Keratinocyte (primary cell): Measurements from ENCODE around the gene SLC12A5. TPM values are rescaled to one million over a fixed set of nuclear protein-coding genes. Genes with fewer than 3 reads are reported as not detected.
A peak's percentile ranks its signal among the peaks of the same experiment; 100 is the strongest.

Source experiments
- DNase-seq: peaks from one replicate; pipeline ENCODE4 v3.0.0-alpha.2; 2011; ENCODE audit warnings: low read depth, missing footprints, low spot score
- FAIRE-seq: peaks from 2 replicates; lab custom pipeline; 2011; peaks lifted over from hg19 to GRCh38; lab: Jason Lieb, UNC
- H2AFZ ChIP-seq: 2 replicates; pipeline ENCODE4 v1.6.0; 2012; ENCODE audit warnings: low read length, control low read depth, inconsistent platforms; ENCODE audit not compliant: control insufficient read depth
- H3K27ac ChIP-seq: 2 replicates; pipeline ENCODE4 v1.5.1; 2011; ENCODE audit warnings: low read length; ENCODE audit not compliant: control insufficient read depth, insufficient read depth
- H3K27me3 ChIP-seq: 3 replicates; pipeline ENCODE4 v1.6.0; 2011; ENCODE audit warnings: low read length; ENCODE audit not compliant: control insufficient read depth, insufficient read depth; ENCODE audit errors: extremely low read depth
- H3K36me3 ChIP-seq, 2 experiments: 2 replicates in 1 of 2; 3 replicates in 1 of 2; pipeline ENCODE4 v1.5.1; 2011; ENCODE audit warnings: low read length in 2 of 2, mild to moderate bottlenecking in 1 of 2; ENCODE audit not compliant: control insufficient read depth in 2 of 2, insufficient read depth in 2 of 2; ENCODE audit errors: extremely low read depth in 1 of 2
- H3K4me1 ChIP-seq: 3 replicates; pipeline ENCODE4 v1.5.1; 2011; ENCODE audit warnings: low read length; ENCODE audit not compliant: control insufficient read depth, insufficient read depth; ENCODE audit errors: extremely low read depth
- H3K4me2 ChIP-seq: 3 replicates; pipeline ENCODE4 v1.6.0; 2011; ENCODE audit warnings: low read depth, low read length; ENCODE audit not compliant: control insufficient read depth, insufficient read depth; ENCODE audit errors: extremely low read depth
- H3K4me3 ChIP-seq, 3 experiments: fragments of 200-600 bp in 1 of 3; sonication (generic) in 1 of 3; 2 replicates in 2 of 3; 3 replicates in 1 of 3; pipeline ENCODE4 v1.5.1; 2011 to 2016; ENCODE audit warnings: low read length in 3 of 3, mild to moderate bottlenecking in 3 of 3, control low read depth in 2 of 3, inconsistent platforms in 1 of 3, low read depth in 1 of 3, mixed read lengths in 1 of 3, mixed run types in 1 of 3, moderate library complexity in 1 of 3; ENCODE audit not compliant: control insufficient read depth in 2 of 3, insufficient read depth in 2 of 3; ENCODE audit errors: extremely low read depth in 1 of 3
- H3K79me2 ChIP-seq: 2 replicates; pipeline ENCODE4 v1.6.0; 2012; ENCODE audit warnings: low read length; ENCODE audit not compliant: control insufficient read depth, insufficient read depth
- H3K9ac ChIP-seq: 3 replicates; pipeline ENCODE4 v1.6.0; 2011; ENCODE audit warnings: low read length; ENCODE audit not compliant: control insufficient read depth, insufficient read depth; ENCODE audit errors: extremely low read depth
- H3K9me1 ChIP-seq: 3 replicates; pipeline ENCODE4 v1.6.0; 2011; ENCODE audit warnings: low read length; ENCODE audit not compliant: control insufficient read depth, insufficient read depth; ENCODE audit errors: extremely low read depth
- H3K9me3 ChIP-seq: 2 replicates; pipeline ENCODE4 v1.5.1; 2012; ENCODE audit warnings: low read depth, low read length; ENCODE audit not compliant: control insufficient read depth
- H4K20me1 ChIP-seq: 3 replicates; pipeline ENCODE4 v1.6.0; 2011; ENCODE audit warnings: low read length; ENCODE audit not compliant: control insufficient read depth, insufficient read depth; ENCODE audit errors: extremely low read depth
- EZH2 ChIP-seq: IDR thresholded peaks from one replicate; pipeline ENCODE4 v1.6.1; 2012; ENCODE audit warnings: inconsistent platforms, mild to moderate bottlenecking, low read length, moderate library complexity
- dilution Hi-C: fragments of 300-500 bp; cut with MboI; formaldehyde crosslinking; loops from one replicate; pipeline ENCODE4 v1.7.0; 2020; ENCODE audit warnings: low sequenced_read_pairs; ENCODE audit not compliant: extremely low pct_ligation_motif_present
- polyA plus RNA-seq, 5 experiments: library from polyadenylated mRNA; depleted of rRNA in 3 of 5; stranded (reverse) in 3 of 5; stranded (forward) in 1 of 5; unstranded in 1 of 5; fragments of >200 nt; gene quantifications; 1 replicate in 1 of 5; 2 replicates in 3 of 5; 3 replicates in 1 of 5; pipeline versions ENCODE4 v1.2.1 to v1.2.3, GENCODE V29; 2011 to 2012; ENCODE audit warnings: missing spikeins in 2 of 5, low read depth in 1 of 5, low replicate concordance in 1 of 5
- TF ChIP-seq, protein P1 (sequence below), 3 experiments: IDR thresholded peaks in 1 of 3; conservative IDR thresholded peaks in 1 of 3; optimal IDR thresholded peaks in 1 of 3; 2 replicates in 2 of 3; 3 replicates in 1 of 3; pipeline versions ENCODE3 to v1.5.1; 2011; ENCODE audit warnings: low read length in 3 of 3, mild to moderate bottlenecking in 3 of 3, moderate library complexity in 2 of 3, control low read depth in 1 of 3, inconsistent platforms in 1 of 3; ENCODE audit not compliant: insufficient read depth in 2 of 3; ENCODE audit errors: extremely low read depth in 1 of 3

Gene SLC12A5
- polyA plus RNA-seq, 1 donor (not counting 4 experiments of a cell fraction or from before 2014, with no cell fraction given): not detected

GRCh38 chr20:46022411-46023147 is 6.4 kb upstream of the SLC12A5 start:
- Histone ChIP-seq H4K20me1 (no peaks in the 10 kb centered on the region), H3K9ac (no peak overlapping the region)
- dilution Hi-C loops: no loop called here

DNA sequence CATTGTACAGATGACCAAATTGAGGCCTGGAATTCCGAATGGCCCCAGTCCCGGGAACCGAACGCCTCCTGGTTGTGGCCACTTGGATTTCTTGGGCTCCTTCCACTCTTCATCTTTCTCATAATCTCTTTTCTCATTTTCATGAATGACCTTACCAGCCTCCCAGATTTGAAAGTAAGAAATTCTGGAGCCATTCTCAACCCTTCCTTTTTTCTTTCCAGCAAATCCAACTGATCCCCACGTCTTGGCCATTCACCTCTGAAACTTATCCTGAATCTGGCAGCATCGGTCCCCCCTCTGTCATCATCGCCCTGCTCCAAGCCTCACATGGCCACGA is 5.9 kb upstream of the SLC12A5 start:
- Histone ChIP-seq H3K9me3 (no peaks in the 10 kb centered on the region), H3K4me3 (no peak overlapping the region), H3K79me2 (no peaks in the 10 kb centered on the region), H3K4me1 (peaks cover 3% of the 10 kb centered on the region), H3K9ac (no peak overlapping the region), H3K27ac (no peak overlapping the region), H3K36me3 (no peaks in the 10 kb centered on the region), H3K4me2 (no peak overlapping the region), H3K9me1 (no peaks in the 10 kb centered on the region), H4K20me1 (no peaks in the 10 kb centered on the region), H3K27me3 (peaks cover 28% of the 10 kb centered on the region), H2AFZ (no peak overlapping the region)
- DNase-seq: no peak
- no peak for FAIRE-seq
- TF ChIP-seq, protein P1, sequence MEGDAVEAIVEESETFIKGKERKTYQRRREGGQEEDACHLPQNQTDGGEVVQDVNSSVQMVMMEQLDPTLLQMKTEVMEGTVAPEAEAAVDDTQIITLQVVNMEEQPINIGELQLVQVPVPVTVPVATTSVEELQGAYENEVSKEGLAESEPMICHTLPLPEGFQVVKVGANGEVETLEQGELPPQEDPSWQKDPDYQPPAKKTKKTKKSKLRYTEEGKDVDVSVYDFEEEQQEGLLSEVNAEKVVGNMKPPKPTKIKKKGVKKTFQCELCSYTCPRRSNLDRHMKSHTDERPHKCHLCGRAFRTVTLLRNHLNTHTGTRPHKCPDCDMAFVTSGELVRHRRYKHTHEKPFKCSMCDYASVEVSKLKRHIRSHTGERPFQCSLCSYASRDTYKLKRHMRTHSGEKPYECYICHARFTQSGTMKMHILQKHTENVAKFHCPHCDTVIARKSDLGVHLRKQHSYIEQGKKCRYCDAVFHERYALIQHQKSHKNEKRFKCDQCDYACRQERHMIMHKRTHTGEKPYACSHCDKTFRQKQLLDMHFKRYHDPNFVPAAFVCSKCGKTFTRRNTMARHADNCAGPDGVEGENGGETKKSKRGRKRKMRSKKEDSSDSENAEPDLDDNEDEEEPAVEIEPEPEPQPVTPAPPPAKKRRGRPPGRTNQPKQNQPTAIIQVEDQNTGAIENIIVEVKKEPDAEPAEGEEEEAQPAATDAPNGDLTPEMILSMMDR (optimal IDR thresholded peaks at IDR 0.05 in 1 of 3, IDR thresholded peaks at IDR 0.05 in 1 of 3, conservative IDR thresholded peaks at IDR 0.05 in 1 of 3; ENCODE audit: extremely low read depth in 1 of 3, insufficient read depth in 2 of 3, low read length in 3 of 3): no peak
- TF ChIP-seq EZH2: no peak
- dilution Hi-C loops: no loop called here

More at GRCh38 chr20:46022411-46023147, 6.4 kb upstream of the SLC12A5 start:
- Histone ChIP-seq H3K36me3 (no peaks in the 10 kb centered on the region), H3K9me1 (no peaks in the 10 kb centered on the region), H3K27me3 (peaks cover 23% of the 10 kb centered on the region), H3K4me2 (peak overlapping the region; percentile 65), H3K9me3 (no peaks in the 10 kb centered on the region), H3K27ac (no peak overlapping the region), H3K79me2 (no peaks in the 10 kb centered on the region), H2AFZ (no peak overlapping the region), H3K4me1 (peaks cover 3% of the 10 kb centered on the region), H3K4me3 (peak overlapping the region in 2 of 3 experiments; percentile 48 to 52)
- no peak for FAIRE-seq
- no peak for DNase-seq
- no peak for TF ChIP-seq EZH2
- TF ChIP-seq, protein P1 (optimal IDR thresholded peaks at IDR 0.05 in 1 of 3, IDR thresholded peaks at IDR 0.05 in 1 of 3, conservative IDR thresholded peaks at IDR 0.05 in 1 of 3; ENCODE audit: extremely low read depth in 1 of 3, insufficient read depth in 2 of 3, low read length in 3 of 3): peak; percentile 57 to 94 (median 76)
